Germinal center (tissue), 1 donor: Measurements from ENCODE around the gene KRT76.
"Not testable (repeated sequence)": the region's sequence is repeated elsewhere in the genome, so short reads cannot be mapped to it uniquely, and the experiment has no call there.

Experiments
- DNase-seq: peaks from one replicate; pipeline ENCODE4 v3.0.0; 2012; ENCODE audit warnings: mixed read lengths, low spot score

The KRT76 gene

DNA sequence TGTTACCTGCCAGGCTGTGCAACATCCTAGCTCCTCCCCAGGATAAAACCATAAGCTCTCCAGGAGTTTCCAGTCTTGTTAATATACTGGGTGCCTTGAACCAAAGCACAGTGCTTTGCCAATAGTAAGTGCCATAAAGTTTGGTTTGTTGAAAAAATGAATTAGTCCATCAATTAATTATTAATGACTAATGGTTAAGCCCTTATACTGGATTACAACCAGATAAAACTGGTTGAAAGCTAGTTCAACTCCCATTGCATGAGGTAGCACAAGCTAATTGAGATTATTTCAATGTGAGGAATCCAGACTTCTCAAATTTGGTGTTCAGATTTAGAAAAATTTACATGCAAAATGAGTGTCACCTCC lies 20.4 kb upstream of the KRT76 start:
- DNase-seq: no peak

DNA sequence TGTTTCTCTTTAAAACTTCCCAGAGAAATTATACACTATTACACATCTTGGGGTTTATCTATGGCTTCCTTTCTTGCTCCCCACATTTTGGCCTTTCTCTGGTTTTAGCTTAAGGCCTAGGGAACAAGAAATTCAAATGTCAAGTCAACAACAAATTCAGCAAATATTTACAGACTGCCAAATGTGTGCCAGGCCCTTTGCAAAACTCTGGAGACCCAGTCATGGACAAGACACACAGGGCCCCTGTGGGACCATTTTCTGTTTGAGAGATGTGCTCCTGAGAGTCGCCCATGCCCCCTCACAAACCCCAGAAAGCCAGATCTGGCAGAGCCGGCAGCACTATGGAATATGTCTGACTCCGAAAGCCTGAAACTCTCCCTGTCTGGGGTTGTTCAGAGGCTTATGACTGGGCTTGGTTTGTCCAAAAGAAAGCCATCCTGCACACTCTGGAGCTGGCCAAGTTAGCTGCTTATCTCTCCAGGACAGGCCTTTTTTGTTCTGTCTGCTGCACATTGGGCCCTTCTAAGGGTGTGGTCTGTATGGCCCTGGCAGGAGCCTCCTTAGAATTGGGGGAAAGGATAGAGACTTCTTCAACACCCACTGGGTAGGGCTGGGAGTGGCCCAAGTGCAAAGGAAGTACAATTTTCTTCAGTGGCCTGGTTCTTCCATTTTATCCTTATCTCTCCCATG lies 19.8 kb upstream of the KRT76 start:
- no peak for DNase-seq

DNA sequence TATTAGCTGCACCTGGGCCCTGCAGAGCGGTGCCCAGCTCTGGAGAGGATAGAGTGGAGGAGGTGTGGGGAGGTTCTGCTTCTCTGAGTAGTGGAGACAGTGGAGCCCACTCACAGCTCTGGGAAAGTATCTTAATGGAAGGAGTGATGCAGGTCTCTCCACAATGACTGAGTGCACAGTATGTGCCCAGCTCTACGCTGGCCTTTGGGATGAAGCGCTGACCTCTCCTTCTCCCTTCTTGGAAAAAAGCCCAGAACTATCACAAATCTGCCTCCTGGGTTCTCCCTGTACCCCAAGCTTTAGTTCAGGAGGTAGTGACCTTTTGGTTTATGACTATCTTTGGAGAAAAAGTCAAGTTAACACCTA lies 19.3 kb upstream of the KRT76 start:
- DNase-seq: no peak

DNA sequence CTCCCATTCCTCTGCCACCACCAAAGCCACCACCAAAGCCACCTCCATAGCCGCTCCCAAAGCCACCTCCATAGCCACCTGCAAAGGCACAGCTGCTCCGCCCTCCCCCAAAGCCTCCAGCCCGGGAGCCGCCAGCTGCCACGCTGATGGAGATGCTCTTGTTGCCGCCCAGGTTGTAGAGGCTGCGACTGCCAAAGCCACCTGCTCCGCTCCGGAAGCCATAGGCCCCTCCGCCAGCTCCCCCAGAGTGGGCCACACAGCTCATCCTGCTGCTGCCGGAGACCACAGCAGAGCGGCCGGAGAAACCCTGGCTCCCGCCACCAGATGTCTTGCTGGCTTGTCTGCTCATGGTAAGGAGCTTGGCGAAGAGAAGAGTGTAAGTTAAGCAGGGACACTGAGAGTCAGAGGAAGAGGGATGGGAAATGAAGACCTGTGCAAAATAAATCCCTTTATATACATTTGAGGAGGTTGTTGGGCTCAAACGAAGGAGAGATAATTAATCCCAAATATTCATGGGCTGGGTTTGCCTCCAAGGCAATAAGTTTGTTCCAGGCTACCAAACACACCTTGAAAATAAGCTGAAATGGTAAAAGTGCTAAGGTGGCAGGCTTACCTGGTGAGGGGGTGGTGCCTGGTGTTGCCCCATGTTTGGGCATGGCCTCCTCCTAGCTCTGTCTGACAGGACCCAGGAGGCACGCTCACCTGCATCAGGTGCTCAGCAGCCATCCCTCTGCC lies 18.7 kb upstream of the KRT76 start, which contains the start of gene KRT3:
Gene KRT3 (minus strand): TSS at position 424 of the 735 bp plus-strand sequence. CDS start 75 bp downstream, at position 349.
- no peak for DNase-seq

DNA sequence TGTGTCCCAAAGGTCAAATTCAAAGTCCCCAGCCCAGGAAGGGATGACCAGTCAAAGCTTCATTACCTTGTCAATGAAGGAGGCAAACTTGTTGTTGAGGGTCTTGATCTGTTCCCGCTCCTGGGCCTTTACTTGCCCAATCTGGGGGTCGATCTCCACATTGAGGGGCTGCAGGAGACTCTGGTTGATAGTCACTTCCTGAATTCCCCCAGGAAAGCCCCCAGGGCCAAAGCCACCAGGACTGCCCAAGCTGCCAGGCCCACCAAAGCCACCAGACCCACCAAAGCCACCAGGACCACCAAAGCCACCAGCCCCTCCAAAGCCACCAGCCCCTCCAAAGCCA lies 18.2 kb upstream of the KRT76 start:
- DNase-seq: not testable (repeated sequence)

DNA sequence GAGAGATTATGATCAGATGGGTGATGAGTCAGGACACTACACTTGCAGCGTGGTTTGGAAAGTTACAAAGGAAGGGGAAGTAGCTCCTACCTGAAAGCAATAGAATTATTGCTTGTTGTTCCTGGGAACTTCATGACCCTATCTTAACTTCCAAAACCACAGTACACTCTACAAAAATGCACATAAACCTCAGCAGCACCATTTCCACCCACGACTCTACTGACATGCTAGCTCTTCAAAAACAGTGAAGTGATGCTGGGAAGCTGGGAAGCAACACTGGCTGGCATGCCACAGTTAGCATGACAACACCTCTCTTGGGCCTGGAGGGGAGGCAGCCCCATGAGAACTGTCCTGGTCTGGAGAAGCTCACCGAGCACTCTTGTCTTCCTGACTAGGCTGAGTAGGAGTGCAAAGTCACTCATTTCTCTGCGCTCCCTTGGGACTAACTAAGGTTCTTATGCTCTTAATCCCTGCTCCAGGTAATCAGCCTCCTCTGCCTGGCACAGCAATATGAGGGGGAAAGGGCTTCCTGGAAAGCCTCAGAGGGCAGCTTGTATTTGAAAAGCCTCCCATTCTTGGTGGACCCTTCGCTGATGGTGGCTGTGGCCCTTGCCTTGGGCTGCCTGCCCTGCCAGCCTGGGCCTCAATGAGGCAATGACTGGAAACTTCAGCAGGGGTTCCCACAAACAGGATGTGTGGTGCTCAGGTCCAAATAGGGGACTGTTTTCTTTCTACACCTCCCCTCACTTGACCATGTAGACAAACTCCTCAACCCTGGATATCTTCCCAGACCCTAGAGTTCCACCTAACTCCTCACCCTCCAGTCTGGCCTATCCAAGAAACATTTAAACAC lies 17.6 kb upstream of the KRT76 start:
- DNase-seq: no peak

DNA sequence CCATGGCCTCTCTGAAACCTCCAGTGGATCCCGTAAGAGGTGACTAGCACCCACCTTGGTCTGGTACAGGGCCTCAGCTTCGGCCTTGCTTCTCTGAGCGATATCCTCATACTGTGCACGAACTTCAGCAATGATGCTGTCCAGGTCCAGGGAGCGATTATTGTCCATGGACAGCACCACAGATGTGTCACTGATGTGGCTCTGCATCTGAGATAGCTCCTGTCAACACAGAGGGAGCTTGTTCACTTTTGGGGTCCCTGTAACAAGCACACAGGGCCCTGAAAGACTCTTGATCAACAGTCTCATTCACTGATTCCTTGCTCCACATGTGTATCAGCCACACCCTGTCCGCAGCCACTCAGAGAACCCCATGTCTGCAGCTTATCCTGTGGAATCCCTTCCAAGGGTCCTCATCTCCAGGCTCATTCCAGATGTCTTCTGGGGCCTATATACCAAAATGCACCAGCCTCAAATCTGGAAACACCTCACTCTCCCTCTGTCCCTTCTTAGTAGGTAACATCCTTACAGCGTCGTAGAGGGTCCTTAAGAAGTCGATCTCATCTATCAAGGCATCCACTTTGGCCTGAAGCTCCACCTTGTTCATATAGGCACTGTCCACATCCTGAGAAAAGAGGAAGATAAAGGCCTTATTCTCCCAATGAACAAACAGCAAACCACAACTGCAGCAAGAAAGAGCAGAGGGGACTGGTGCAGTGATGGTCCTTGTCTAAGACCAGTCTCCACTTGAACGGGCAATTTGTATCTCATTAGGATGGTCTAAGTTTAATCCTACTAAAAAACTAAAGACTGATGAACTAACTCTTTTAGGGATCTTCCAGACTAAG lies 15.3 kb upstream of the KRT76 start:
- DNase-seq: no peak

DNA sequence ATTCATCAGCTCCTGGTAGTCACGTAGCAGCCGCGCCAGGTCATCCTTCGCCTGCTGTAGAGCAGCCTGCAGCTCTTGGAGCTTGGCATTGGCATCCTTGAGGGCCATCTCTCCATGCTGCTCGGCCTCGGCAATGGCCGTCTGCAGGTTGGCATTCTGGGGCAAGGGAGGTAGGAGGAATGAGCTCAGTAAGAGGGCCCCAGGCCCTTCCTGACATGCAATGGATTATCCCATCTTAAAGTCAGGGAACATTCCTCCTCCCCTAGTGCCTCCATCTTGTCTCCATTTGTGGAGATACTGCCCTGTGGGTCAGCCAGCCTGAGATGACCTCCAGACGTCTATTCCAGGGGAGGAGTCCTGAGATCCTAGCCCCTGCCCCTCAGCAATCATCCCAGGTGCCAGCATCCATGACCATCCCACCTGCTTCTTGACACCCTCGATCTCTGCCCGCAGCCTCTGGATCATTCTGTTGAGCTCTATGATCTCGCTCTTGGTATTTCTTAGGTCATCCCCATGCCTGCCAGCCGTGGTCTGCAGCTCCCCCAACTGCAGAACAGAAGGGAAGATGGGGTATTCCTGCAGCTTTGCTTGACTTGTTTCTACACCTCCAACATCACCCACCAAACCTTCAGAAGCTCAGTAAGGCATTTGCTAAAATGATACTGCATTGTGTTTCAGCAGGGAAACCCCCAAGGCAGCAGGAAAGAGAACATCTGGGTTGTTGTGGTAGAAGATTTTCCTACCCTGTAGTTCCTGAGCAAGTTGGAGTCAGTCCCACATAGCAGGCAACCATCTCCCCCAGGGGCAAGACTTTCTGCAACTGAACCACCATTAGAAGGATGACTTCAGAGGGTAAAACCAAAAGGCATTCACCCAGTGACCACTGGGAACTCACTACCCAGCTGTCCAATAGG lies 14.4 kb upstream of the KRT76 start:
- DNase-seq: no peak

DNA sequence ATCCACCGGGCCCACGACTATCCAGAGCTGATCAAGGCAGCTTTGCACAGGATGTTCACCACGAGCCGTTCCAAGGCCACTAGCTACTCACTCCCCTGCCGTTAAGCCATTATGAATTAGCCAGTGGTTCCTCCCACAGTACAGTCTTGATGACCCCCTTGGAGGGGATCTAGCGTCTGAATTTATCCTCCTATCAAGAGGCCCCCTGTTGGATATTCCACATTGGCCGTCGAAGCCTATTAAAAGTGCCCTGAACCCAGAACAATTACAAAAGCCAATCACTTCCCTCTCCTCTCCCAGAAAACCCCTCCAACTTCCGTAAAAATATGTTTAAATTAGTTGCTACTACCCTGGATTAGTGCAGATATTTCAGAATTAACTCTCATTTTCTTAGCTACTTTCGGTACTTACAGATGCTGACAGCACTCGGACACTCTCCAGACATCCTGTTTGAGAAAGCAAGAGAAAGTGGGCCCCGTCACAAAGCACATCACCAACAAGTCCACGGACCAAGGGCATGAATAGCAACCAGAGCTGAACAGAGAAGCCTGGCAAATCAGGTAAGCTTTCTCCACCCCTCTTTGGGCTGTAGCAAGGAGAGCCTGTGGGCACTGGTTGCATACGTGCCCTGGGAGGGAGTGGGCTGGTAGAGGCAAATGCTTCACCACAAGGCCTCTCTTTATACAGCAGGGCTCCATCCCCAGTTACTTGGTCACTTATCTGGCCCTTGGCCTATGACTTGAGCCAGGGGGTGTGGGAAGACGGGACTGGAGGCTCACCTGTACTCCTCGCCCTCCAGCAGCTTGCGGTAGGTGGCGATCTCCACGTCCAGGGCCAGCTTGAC lies 13.5 kb upstream of the KRT76 start:
- no peak for DNase-seq

DNA sequence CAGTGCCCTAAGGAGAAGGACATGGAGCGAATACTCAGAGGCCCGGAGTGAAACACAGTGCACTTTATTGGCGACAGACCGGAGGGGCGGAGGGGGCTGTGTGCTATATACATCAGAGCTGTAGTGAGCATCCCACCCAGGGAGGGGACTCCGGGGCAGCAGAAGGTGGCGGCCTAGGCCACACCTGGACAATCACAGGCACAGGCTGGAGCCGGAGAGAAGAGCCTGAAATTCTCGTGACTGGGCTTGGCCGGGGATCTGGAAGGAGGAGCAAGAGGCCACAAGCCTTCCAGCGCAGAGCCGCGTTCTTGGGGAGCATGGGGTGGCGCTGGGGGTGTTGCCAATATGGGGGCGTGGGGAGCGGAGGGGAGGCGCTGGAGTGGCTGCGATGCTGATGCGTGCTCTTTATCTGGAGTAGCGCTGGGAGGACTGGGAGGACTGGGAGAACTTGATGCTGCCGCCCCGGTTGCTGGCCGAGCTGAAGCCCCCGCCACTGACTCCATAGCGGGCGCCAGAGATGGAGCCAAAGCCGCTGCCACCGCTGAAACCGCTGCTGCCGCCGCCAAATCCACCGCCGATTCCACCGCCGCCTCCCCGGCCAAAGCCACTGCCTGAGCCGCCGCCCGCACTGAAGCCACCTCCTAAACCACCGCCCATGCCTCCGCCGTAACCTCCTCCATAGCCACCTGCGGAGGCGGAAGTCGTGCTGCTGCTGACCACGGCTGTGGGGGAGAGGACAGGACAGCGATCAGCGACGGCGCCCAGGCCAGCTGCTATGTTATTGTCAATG lies 12.7 kb upstream of the KRT76 start:
- DNase-seq: peak; percentile 10

DNA sequence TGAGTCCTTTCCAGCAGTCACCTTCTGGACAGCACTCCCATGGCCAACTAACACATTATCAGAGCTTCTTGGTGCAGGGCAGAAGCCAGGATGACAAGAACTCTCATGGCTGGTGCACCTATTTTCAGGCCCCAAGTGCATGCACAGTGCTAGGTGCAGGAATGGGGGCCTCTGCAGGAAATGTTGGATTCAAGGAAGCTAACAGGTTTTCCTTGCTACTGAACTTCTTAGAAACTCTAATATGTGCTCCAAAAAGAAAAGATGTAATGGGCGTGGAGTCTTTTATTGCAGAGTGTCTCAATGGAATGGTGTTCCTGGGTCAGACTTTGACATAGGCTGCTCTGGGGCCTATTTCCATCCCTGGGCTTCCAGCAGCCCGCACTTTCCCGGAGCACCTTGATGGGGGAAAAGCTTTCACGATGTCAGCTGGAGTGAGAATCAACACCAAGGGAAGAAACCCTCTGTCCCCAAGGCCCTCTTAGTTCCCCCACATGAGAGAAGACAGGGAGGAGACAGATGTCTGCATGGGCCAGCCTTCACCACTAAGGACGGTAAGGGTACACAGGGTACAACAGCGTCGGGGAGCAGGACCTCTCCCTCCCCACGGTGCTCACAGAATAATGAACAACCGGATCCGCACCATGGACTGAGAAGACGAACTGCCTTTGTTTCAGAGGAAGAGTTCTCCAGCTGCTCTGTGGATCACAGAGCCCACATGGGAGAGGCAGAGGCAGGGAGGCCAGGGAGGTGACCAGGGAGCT lies 11.9 kb upstream of the KRT76 start:
- DNase-seq: no peak

DNA sequence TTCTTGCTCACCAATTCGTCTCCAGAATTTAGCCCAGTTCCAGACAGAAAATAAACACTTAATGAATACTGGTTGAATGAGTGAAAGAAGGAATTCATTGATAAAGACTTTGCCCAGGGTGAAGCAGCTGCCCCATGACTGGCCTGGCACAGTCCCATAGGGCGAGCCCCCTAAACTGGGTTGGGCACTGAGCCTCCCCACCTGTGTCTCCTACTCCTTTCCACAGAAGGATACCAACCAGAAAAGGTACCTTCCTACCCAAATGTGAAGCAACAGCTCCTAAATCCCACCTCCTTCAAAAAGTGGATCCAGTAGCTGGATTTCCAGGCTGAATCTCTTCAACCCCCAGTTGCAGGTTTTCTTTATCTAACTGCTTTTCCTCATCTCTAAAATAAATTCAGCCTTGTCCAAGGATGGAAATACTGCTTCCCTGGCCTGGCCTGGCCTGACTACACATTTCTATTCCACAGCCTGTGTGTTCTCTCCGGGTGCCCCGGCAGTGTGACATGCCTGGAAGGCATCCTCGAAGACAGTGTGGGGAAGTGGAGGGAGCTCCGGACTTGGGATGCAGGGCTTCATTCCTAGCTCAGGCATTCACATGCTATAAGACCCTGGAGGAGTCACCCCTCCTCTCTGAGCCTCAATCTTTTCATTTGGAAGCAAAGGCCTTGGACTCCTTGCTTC lies 11.2 kb upstream of the KRT76 start:
- no peak for DNase-seq

DNA sequence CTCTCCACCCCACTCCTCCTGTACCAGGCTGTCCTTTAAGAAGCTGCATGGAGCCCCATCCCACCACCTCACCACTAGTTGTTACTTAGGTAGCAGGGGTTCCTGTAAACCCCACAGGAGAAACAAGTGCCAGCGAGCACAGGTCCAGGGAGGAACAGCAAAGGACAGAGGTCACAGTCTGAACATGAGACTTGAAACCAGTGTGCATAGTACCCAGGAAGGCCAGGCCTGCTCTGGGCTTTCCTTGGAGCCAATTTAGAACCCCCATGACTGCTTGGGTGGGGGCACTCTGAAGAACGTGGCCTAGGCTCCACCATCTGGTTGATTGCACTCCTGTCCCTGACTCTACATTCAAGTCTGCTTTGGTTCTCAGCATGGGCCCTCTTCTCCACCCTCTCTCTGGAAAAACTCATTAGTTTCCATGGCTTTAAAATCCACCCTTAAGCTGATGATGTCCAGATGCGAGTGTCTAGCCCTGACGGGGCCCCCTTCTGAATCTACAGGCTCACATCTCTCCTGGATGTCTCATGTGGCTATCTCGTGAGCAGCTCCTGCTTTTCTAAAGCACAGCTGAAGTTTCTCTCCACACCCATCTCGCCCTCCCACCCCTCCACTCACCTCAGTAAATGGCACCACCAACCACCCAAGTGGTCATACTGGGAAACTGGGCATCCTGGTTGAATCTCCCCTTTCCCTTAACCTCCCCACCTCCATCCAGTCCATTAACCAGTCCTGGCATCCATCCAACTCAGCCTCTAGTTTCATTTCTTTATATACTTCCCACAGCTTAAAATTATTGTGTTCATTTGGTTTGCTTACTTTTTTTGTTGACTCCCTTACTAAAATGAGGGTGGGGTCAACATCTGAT lies 10.4 kb upstream of the KRT76 start:
- DNase-seq: no peak

DNA sequence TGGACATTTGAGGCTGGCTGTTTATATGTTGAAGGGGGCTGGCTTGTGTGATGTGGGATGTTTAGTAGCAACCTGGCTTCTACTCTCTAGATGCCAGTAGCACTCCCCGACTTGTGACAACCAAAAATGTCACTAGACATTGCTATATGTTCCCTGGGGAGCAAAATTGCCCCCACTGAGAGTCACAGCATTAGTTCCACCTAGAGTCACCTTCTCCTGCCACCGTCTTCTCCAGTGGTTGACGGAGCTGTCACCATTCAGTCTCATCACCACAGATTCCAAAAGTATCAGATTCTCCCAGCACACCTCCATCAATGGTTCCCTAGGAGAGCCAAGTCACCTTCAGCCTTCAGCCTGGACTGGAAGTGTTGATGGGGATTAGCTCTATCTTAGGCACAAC lies 7.8 kb upstream of the KRT76 start:
- DNase-seq: no peak

DNA sequence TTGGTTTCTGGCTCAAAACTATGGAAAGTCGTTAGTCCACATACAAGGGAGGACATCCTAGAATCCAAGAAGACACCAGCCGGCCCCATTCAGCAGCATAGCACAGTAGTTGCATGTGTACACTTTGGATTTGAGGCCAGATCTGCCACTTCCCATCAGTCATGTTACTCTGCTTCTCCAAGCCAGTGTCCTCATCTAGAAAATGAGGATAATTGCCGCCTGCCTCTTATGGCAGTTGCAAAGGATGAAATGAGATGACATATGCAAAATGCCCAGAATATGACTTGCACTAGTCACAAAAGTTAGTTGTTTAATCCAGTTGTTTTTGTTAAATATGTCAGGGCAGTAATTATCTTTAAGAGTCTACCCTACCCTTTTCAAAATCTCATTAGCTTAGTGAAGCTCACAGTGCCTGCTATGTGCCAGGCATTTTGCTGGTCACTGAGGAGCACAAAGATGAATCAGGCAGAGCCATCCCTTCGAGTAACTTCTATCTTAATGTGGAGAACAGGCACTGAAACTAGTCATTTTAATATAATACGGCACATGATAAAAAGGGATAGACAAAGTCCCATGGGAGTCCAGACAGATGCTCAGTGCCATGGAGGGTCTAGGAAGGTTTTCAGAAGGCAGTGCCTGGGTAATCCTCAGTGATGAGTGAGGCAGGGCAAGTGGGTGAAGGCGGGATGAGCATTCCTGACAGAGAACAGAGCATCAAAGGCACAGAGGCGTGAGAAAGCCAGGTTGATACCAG lies 6.6 kb upstream of the KRT76 start:
- DNase-seq: no peak

DNA sequence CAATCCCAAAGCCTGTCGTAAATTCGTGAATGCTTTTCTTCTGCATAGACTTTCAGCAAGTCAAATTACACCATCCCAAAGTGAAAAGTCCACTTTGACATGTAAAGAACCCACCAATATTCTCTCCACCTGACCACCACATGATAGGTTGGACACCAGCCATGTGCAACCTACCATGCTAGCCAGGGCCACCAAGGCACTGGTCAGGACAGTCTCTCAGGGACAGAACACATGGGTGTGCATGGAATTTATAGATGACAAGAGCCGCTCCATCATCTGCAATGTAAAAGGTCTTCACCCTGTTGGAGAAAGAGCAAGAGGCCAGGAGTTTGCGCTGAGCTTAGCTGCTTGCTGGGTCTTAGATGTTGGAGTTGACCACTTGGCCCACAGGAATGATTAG lies 5.4 kb upstream of the KRT76 start:
- DNase-seq: no peak
